CD4-positive, alpha-beta T cell (primary cell): Measurements from ENCODE around the gene TSC2. TPM values are rescaled to one million over a fixed set of nuclear protein-coding genes. Genes with fewer than 3 reads are reported as not detected.
A peak's percentile ranks its signal among the peaks of the same experiment; 100 is the strongest.

Experiments used
- ATAC-seq: fragments of 200-7000 bp; cut with Tn5 transposase; one replicate; pipeline ENCODE4 v1.10.0; 2022; ENCODE audit warnings: mild to moderate bottlenecking; ENCODE audit not compliant: poor library complexity
- CTCF ChIA-PET: fragments of 350-600 bp; sonication (Branson Sonifier 250); formaldehyde crosslinking; loops from one replicate; lab custom pipeline; 2021; ENCODE audit warnings: antibody characterized with exemption, inconsistent platforms; lab: Charles Lee
- POLR2A ChIA-PET: fragments of 350-600 bp; sonication (Branson Sonifier 250); formaldehyde crosslinking; loops from one replicate; lab custom pipeline; 2021; ENCODE audit warnings: antibody characterized with exemption, inconsistent platforms; lab: Charles Lee
- DNase-seq, 14 experiments: peaks; one replicate each; pipeline ENCODE4 v3.0.0-alpha.2; 2013 to 2020; ENCODE audit warnings: mixed read lengths in 2 of 14
- H3K27ac ChIP-seq, 2 donors: one replicate each; pipeline versions ENCODE4 v1.5.1 to v1.7.0; 2013; ENCODE audit warnings: low read length in 2 of 2, low read depth in 1 of 2, mild to moderate bottlenecking in 1 of 2
- H3K27me3 ChIP-seq, 2 experiments: 1 replicate in 1 of 2; 2 replicates in 1 of 2; pipeline versions ENCODE4 v1.6.1 to v1.7.0; 2013; ENCODE audit warnings: low read length in 2 of 2, control low read depth in 1 of 2, mild to moderate bottlenecking in 1 of 2, moderate library complexity in 1 of 2; ENCODE audit not compliant: insufficient read depth in 2 of 2, control insufficient read depth in 1 of 2
- H3K36me3 ChIP-seq: one replicate; pipeline ENCODE4 v1.6.1; 2013; ENCODE audit warnings: low read length, control low read depth; ENCODE audit not compliant: insufficient read depth
- H3K4me1 ChIP-seq: one replicate; pipeline ENCODE4 v1.6.1; 2013; ENCODE audit warnings: low read length, control low read depth; ENCODE audit not compliant: insufficient read depth
- H3K4me3 ChIP-seq: one replicate; pipeline ENCODE4 v1.5.1; 2013; ENCODE audit warnings: mild to moderate bottlenecking, low read length, moderate library complexity
- H3K9me3 ChIP-seq, 2 experiments: 1 replicate in 1 of 2; 2 replicates in 1 of 2; pipeline versions ENCODE4 v1.6.1 to v1.7.0; 2013; ENCODE audit warnings: low read length in 2 of 2, mild to moderate bottlenecking in 2 of 2, control low read depth in 1 of 2, moderate library complexity in 1 of 2; ENCODE audit not compliant: control insufficient read depth in 1 of 2, insufficient read depth in 1 of 2
- H3K27ac Mint-ChIP-seq: one replicate; pipeline ENCODE4 v1.8.0; 2020; ENCODE audit warnings: mixed read lengths
- H3K27me3 Mint-ChIP-seq: one replicate; pipeline ENCODE4 v1.8.0; 2021; ENCODE audit warnings: mixed read lengths
- H3K36me3 Mint-ChIP-seq: one replicate; pipeline ENCODE4 v1.8.0; 2021; ENCODE audit warnings: low read depth, mixed read lengths
- H3K4me1 Mint-ChIP-seq: one replicate; pipeline ENCODE4 v1.8.0; 2021; ENCODE audit warnings: low read depth, mixed read lengths
- H3K4me3 Mint-ChIP-seq: one replicate; pipeline ENCODE4 v1.8.0; 2020; ENCODE audit warnings: mild to moderate bottlenecking, mixed read lengths
- H3K9me3 Mint-ChIP-seq: one replicate; pipeline ENCODE4 v1.8.0; 2020; ENCODE audit warnings: mixed read lengths
- CTCF ChIP-seq: fragments of 200-600 bp; IDR thresholded peaks from one replicate; pipeline ENCODE4 v1.8.0; 2022; ENCODE audit warnings: antibody characterized with exemption, mild to moderate bottlenecking
- intact Hi-C, 2 experiments: fragments of 100-400 bp; cut with DNase I in 1 of 2; cut with micrococcal nuclease in 1 of 2; formaldehyde crosslinking; loops; one replicate each; pipeline versions ENCODE4 v1.15.1 to v1.9.0; 2023 to 2025; cut with DNase I, micrococcal nuclease
- total RNA-seq, 174 experiments: library from RNA in 2 of 174; stranded (reverse) in 2 of 174; gene quantifications; one replicate each; pipeline ENCODE4 v1.2.3 and lab custom pipeline; 2021 to 2026

Gene TSC2
- total RNA-seq, 2 experiments from 2014 or later, result 83.0 to 85.0 TPM

- H3K4me1 ChIP-seq, result peaks cover 43% of the 10 kb centered on the region
- H3K4me3 Mint-ChIP-seq, result no peak overlapping the region
- peaks cover 33% of the 10 kb centered on the region for H3K36me3 Mint-ChIP-seq
- ChIA-PET POLR2A (interaction anchor here (1.8 to 2.0 kb wide), 2 partner anchors 38 to 153 kb away, joined by 8 to 11 read pairs; partner anchors contain the start of genes RPS2 and TRAF7), CTCF (interaction anchor here (0.9 to 1.6 kb wide), 3 partner anchors 14 to 176 kb away, joined by 3 to 10 read pairs (median 5); partner anchors contain the start of genes FAHD1 and NDUFB10)
- DNase-seq (peak in 1 of 14 experiments; percentile 1), ATAC-seq (no peak)
- no peaks in the 10 kb centered on the region for H3K27me3 Mint-ChIP-seq
- no peaks in the 10 kb centered on the region for H3K9me3 ChIP-seq
- no peak overlapping the region for H3K27ac Mint-ChIP-seq
- H3K4me1 Mint-ChIP-seq, result peaks cover 19% of the 10 kb centered on the region
- peaks cover 64% of the 10 kb centered on the region for H3K36me3 ChIP-seq
- no peak overlapping the region for H3K27ac ChIP-seq
- intact Hi-C loops, result no loop called here
- no peak overlapping the region for H3K4me3 ChIP-seq
- TF ChIP-seq CTCF, result no peak
- H3K9me3 Mint-ChIP-seq, result no peaks in the 10 kb centered on the region
- H3K27me3 ChIP-seq, result no peaks in the 10 kb centered on the region
Measured at GRCh38 chr16:2002406-2003230, 45.2 kb upstream of the TSC2 start.

GRCh38 chr16:2003231-2003826, 44.5 kb upstream of the TSC2 start:
- H3K4me3 Mint-ChIP-seq, result no peak overlapping the region
- DNase-seq, result peak in 1 of 14 experiments; percentile 0
- no peak overlapping the region for H3K27ac ChIP-seq
- H3K27me3 ChIP-seq, result no peaks in the 10 kb centered on the region
- H3K27me3 Mint-ChIP-seq, result no peaks in the 10 kb centered on the region
- ChIA-PET POLR2A (interaction anchor here (1.0 to 2.2 kb wide), 5 partner anchors 10 to 152 kb away, joined by 4 to 11 read pairs (median 7); partner anchors contain the start of genes GFER, RPS2 and TRAF7), CTCF (interaction anchor here (0.6 to 1.6 kb wide), 13 partner anchors 8 to 176 kb away, joined by 3 to 17 read pairs (median 5); partner anchors contain the start of genes FAHD1, GFER, NDUFB10 and TRAF7)
- H3K27ac Mint-ChIP-seq, result no peak overlapping the region
- H3K36me3 Mint-ChIP-seq, result peaks cover 31% of the 10 kb centered on the region
- peaks cover 64% of the 10 kb centered on the region for H3K36me3 ChIP-seq
- H3K9me3 Mint-ChIP-seq, result no peaks in the 10 kb centered on the region
- H3K9me3 ChIP-seq, result no peaks in the 10 kb centered on the region
- intact Hi-C loops, result no loop called here
- ATAC-seq, result no peak
- H3K4me1 Mint-ChIP-seq, result peaks cover 26% of the 10 kb centered on the region
- no peak overlapping the region for H3K4me3 ChIP-seq
- TF ChIP-seq CTCF, result no peak
- H3K4me1 ChIP-seq, result peaks cover 50% of the 10 kb centered on the region

GRCh38 chr16:2003827-2004641, 43.8 kb upstream of the TSC2 start:
- Histone ChIP-seq H3K27ac (no peak overlapping the region), H3K9me3 (no peaks in the 10 kb centered on the region), H3K36me3 (peaks cover 57% of the 10 kb centered on the region), H3K4me1 (peaks cover 57% of the 10 kb centered on the region), H3K27me3 (no peaks in the 10 kb centered on the region), H3K4me3 (no peak overlapping the region)
- intact Hi-C loops, result no loop called here
- Mint-ChIP-seq H3K27ac (no peak overlapping the region), H3K27me3 (no peaks in the 10 kb centered on the region), H3K9me3 (no peaks in the 10 kb centered on the region), H3K36me3 (peaks cover 28% of the 10 kb centered on the region), H3K4me3 (no peak overlapping the region), H3K4me1 (peaks cover 32% of the 10 kb centered on the region)
- ATAC-seq (peak; percentile 98), DNase-seq (peak; percentile 78 to 92 (median 84))
- ChIA-PET CTCF (interaction anchor here (0.5 to 1.8 kb wide), 21 partner anchors 8 to 177 kb away, joined by 3 to 17 read pairs (median 4); partner anchors contain the start of genes FAHD1, GFER, NDUFB10 and NTHL1), POLR2A (interaction anchor here (1.0 to 2.2 kb wide), 7 partner anchors 10 to 151 kb away, joined by 3 to 11 read pairs (median 4); partner anchors contain the start of genes GFER, RPS2 and TRAF7)
- TF ChIP-seq CTCF, result peak; percentile 78
